ENCODE data around the gene GPR108. TPM values are rescaled to one million over a fixed set of nuclear protein-coding genes. Genes with fewer than 3 reads are reported as not detected.
A peak's percentile ranks its signal among the peaks of the same experiment; 100 is the strongest.
"Not testable (repeated sequence)": the region's sequence is repeated elsewhere in the genome, so short reads cannot be mapped to it uniquely, and the experiment has no call there.

GPR108 gene
- total and polyA plus RNA-seq, 8 donors = 51.0 to 81.7 (median 62.6) TPM

DNA sequence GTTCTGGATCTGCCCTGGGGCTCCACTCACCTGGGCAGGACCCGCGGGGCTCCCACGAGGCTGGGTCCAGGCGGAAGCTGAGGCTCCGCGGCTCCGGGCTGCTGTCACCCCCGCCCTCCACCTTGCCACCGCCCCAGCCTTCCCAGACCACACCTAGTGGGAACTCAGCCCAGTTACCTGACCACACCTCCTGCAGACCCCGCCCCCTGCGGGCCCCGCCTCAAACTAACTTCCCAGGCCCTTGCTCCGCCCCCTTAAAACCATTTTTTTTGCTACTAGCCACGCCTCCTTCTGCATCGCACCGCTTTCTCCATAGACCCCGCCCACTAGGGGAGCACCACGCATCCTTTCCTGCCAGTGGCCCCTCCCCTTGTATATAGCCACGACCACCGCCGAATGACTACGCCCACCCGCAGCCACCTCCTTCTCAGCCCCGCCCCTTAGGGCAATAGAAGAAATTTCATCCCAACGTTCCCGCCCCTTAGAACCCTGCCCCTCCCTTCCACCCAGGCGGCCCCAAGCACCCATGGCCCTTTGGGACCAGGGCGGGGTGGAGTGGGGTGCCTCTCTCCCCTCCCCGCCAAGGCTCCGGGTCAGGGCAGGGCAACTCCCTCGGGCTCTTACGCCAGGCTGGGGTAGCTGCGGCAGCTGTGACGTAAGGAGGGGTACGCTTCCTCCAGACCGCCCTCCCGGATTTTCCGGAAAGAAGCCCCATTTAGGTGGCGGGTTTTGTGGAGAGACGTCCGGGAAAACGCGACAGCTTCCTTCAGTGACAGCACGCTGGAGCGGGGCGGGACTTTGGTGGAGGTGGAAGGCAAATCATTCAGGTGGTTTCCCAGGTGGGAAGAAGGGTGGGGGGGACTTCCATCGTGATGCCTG is 30.2 kb upstream of the GPR108 start, which contains the start of gene SH2D3A:
Gene SH2D3A (minus strand): TSS at position 79 of the 879 bp plus-strand sequence. CDS start 3,687 bp downstream, outside the sequence.
- H3K4me1 ChIP-seq = peaks cover 10 to 51% of the 10 kb centered on the region in 2 donors
- DNase-seq (peak in 3 of 4 donors; percentile 86 to 96 (median 92)), ATAC-seq (peak; percentile 90)
- TF ChIP-seq, protein P1, sequence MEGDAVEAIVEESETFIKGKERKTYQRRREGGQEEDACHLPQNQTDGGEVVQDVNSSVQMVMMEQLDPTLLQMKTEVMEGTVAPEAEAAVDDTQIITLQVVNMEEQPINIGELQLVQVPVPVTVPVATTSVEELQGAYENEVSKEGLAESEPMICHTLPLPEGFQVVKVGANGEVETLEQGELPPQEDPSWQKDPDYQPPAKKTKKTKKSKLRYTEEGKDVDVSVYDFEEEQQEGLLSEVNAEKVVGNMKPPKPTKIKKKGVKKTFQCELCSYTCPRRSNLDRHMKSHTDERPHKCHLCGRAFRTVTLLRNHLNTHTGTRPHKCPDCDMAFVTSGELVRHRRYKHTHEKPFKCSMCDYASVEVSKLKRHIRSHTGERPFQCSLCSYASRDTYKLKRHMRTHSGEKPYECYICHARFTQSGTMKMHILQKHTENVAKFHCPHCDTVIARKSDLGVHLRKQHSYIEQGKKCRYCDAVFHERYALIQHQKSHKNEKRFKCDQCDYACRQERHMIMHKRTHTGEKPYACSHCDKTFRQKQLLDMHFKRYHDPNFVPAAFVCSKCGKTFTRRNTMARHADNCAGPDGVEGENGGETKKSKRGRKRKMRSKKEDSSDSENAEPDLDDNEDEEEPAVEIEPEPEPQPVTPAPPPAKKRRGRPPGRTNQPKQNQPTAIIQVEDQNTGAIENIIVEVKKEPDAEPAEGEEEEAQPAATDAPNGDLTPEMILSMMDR (IDR thresholded peaks at IDR 0.05) = no peak
- H3K36me3 ChIP-seq = no peaks in the 10 kb centered on the region
- peak within 1 kb of the TSS; percentile 33 to 51 for H3K4me3 ChIP-seq
- intact Hi-C loops (cut with DNase I) = no loop called here
- H3K27me3 ChIP-seq = peaks cover 0 to 29% of the 10 kb centered on the region in 2 donors
- peak within 1 kb of the TSS; percentile 41 to 86 for H3K27ac ChIP-seq
- H3K9me3 ChIP-seq = no peaks in the 10 kb centered on the region

DNA sequence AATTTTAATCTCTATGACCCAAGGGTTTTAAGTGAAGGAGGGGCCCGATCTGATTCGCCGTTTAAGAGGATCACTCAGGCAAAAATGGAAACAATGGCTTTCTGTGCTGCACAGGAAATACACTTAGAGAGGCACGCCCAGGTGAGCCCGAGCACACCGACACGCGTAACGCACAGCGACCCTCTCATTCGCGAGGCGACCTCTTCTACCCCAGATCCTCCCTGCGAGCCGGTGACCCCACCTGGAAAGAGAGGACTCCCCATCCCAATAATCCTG is 29.6 kb upstream of the GPR108 start:
- Histone ChIP-seq H3K36me3 (peaks cover 0 to 1% of the 10 kb centered on the region in 2 donors), H3K4me3 (peak overlapping the region; percentile 33 to 51), H3K27ac (peak overlapping the region; percentile 41 to 86), H3K27me3 (peaks cover 0 to 29% of the 10 kb centered on the region in 2 donors), H3K4me1 (peaks cover 10 to 47% of the 10 kb centered on the region in 2 donors), H3K9me3 (no peaks in the 10 kb centered on the region)
- ATAC-seq (peak; percentile 49), DNase-seq (no peak)
- TF ChIP-seq, protein P1 (IDR thresholded peaks at IDR 0.05) = no peak
- intact Hi-C loops (cut with DNase I) = no loop called here

DNA sequence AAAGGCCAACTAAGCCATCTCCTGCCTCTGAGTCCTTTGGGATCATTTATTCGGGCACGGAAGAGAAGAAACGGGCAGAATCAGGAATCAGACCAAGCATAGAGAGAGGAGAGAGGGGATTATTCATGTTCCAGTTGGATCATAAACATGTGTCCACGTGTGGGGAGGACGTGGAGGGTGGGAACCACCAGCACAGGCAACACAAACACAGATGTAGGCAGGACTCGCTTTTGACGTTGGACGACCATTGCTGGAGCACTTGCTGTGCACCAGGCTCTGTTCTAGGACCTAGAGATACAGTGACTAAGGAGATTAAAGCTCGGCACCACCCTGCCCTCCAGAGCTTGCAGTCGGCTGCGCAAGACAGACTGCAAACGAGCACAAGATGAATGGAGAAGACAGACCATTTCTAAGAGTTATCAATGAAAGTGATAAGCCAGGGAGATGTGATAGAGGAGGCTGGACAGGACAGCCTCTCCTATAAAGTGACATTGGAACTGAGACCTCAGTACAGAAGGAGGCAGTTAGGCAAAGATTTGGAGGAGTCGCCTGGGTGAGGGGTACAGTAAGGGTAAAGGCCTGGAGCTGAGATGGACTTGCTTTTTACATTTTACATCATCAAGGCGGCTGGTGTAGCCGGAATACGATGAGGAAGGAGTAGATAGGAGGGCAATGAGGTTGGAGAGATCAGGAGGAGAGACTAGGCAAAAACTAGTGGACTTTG is 29.1 kb upstream of the GPR108 start:
- Histone ChIP-seq H3K27ac (peak overlapping the region; percentile 41 to 86), H3K4me3 (peak overlapping the region; percentile 33 to 51), H3K9me3 (no peaks in the 10 kb centered on the region), H3K27me3 (peaks cover 0 to 29% of the 10 kb centered on the region in 2 donors), H3K36me3 (peaks cover 0 to 6% of the 10 kb centered on the region in 2 donors), H3K4me1 (peaks cover 10 to 42% of the 10 kb centered on the region in 2 donors)
- TF ChIP-seq, protein P1 (IDR thresholded peaks at IDR 0.05) = no peak
- no peak for ATAC-seq
- peak in 1 of 4 donors; percentile 30 for DNase-seq
- intact Hi-C loops (cut with DNase I) = no loop called here

DNA sequence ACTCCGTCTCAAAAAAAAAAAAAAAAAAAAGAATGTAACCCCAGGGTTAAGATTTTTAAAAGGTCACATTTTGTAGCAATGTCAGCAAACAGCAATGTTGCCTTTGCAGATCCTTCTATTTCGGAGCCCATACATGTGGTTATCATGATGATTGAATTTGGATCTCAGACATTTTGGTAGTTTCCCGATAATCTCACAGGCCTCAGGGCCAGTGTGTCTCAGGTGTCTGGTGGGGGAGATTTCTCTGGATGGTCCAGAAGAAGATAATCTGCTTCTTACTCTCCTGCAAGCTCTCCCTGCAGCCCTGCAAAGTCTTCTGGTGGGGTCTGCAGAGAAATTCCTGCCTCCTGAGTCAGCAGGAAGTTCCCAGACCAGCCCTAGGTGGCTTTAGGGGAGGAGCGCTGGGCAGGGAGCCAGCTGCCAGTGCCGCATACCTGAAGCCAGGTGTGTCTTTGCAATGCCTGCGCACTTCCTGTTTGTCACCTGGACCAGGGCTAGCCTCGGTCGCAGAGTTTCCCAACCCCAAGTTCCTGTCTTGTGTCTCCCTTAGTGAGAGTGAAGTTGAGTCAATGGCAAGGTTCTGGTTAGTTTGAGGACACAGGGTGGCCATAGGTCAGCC is 28.5 kb upstream of the GPR108 start:
- DNase-seq (peak in 3 of 4 donors; percentile 87 to 93 (median 89)), ATAC-seq (peak; percentile 67)
- TF ChIP-seq, protein P1 (IDR thresholded peaks at IDR 0.05) = no peak
- intact Hi-C loops (cut with DNase I) = no loop called here
- Histone ChIP-seq H3K9me3 (no peaks in the 10 kb centered on the region), H3K4me1 (peaks cover 10 to 39% of the 10 kb centered on the region in 2 donors), H3K27ac (peak overlapping the region; percentile 41 to 86), H3K27me3 (peaks cover 0 to 29% of the 10 kb centered on the region in 2 donors), H3K36me3 (peaks cover 0 to 9% of the 10 kb centered on the region in 2 donors), H3K4me3 (peak overlapping the region; percentile 33 to 51)

DNA sequence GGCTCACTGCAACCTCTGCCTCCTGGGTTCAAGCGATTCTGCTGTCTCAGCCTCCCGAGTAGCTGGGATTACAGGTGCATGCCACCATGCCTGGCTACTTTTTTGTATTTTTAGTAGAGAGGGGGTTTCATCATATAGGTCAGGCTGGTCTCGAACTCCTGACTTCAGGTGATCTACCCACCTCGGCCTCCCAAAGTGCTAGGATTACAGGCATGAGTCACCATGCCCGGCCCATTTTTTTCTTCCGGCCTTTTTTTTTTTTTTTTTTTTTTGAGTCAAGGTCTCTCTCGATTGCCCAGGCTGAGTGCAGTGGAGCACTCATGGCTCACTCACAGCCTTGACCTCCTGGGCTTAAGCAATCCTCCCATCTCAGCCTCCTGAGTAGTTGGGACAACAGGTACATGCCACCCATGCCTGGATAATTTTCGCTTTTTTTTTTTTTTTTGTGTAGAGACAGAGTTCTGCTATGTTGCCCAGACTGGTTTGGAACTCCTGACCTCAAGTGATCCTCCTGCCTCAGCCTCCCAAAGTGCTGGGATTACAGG is 24.9 kb upstream of the GPR108 start:
- peaks cover 0 to 31% of the 10 kb centered on the region in 2 donors for H3K36me3 ChIP-seq
- H3K27ac ChIP-seq; H3K9me3 ChIP-seq; ATAC-seq; intact Hi-C loops (cut with DNase I); H3K4me3 ChIP-seq: not testable (repeated sequence)
- peaks cover 10 to 18% of the 10 kb centered on the region in 2 donors for H3K4me1 ChIP-seq
- DNase-seq = peak in 1 of 4 donors; percentile 1
- peaks cover 0 to 22% of the 10 kb centered on the region in 2 donors for H3K27me3 ChIP-seq

Measured in left lung (tissue), 10 donors.